ENCODE data around the gene STMN3. TPM values are rescaled to one million over a fixed set of nuclear protein-coding genes. Genes with fewer than 3 reads are reported as not detected.

STMN3 gene
- total and polyA plus RNA-seq, 2 donors from 2014 or later: 20.6 to 84.9 TPM

DNA sequence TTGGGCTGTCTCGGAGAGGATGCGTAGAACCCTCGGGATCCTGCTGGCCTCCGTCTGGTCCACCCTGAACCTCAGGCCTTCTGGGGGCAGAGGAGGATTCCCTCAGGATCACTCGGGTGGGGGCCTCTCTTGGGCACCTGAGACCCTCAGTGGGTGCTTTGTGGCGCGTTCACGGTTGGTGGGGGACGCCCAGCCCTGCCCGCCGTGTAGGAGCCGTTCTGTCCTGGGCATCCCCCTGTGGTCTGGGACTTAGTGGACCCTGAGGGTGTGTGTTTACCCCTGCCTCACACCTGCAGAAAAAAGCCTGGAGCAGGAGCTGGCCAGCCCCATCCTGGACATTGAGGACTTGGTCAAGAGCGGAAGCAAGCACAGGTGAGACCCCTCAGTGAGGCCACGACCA is 12.5 kb upstream of the STMN3 start:
- Histone ChIP-seq H3K9me3 (ENCODE audit: control insufficient read depth in 2 of 3, insufficient read depth in 1 of 3, low read length in 3 of 3) (no peaks in the 10 kb centered on the region), H3K36me3 (ENCODE audit: control insufficient read depth in 2 of 3, insufficient read depth in 3 of 3, low read length in 3 of 3) (peaks cover 0 to 14% (median 14%) of the 10 kb centered on the region in 3 donors)

DNA sequence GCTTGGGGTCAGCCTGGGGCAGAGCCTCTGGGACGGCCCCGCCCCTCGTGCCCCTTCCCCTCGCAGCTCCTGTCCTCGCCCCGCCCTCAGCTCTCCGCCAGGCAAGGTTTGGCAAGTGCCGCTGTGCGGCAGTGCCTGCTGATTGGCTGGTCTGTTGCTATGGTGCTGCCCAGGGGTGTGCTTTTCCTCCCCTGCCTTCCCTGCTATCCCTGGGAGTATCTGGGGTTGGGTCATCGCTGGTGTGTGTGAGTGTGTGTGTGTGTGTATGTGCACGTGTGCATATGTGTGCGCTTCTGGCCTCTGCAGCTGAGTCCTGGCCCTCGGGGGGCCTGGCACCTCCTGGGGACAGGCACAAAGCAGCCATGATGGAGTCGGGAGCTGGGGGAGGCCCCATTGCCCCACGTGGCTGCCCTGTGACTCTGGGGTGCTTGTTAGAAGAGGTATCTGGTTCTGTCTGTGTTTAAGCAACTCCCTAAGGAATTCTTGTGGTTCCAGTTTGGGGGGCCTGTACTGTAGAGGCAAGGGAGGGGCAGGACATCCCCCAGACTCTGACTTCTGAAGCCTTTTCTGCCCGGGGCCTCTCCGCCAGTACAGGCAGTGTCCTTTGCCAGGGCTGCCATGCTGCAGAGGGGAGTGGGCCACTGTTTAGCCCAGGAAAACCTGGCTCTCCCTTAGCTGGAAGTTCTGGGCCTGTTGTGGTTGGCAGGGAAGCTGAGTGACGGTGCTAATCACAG is 11.8 kb upstream of the STMN3 start:
- intact Hi-C loops (cut with DNase I): no loop called here
- Histone ChIP-seq H3K27ac (ENCODE audit: low read depth in 2 of 2, low read length in 2 of 2) (no peak overlapping the region), H3K4me1 (ENCODE audit: control insufficient read depth in 2 of 3, insufficient read depth in 2 of 3, low read depth in 1 of 3, low read length in 3 of 3) (peaks cover 0 to 2% (median 0%) of the 10 kb centered on the region in 3 donors), H3K4me3 (ENCODE audit: low read length in 3 of 3) (no peak overlapping the region), H3K9ac (ENCODE audit: low read length in 3 of 3) (no peak overlapping the region), H3K27me3 (ENCODE audit: control insufficient read depth, insufficient read depth, low read length) (no peaks in the 10 kb centered on the region), H3K36me3 (ENCODE audit: control insufficient read depth in 2 of 3, insufficient read depth in 3 of 3, low read length in 3 of 3) (peaks cover 0 to 14% (median 14%) of the 10 kb centered on the region in 3 donors), H3K9me3 (ENCODE audit: control insufficient read depth in 2 of 3, insufficient read depth in 1 of 3, low read length in 3 of 3) (no peaks in the 10 kb centered on the region)
- TF ChIP-seq, protein P1, sequence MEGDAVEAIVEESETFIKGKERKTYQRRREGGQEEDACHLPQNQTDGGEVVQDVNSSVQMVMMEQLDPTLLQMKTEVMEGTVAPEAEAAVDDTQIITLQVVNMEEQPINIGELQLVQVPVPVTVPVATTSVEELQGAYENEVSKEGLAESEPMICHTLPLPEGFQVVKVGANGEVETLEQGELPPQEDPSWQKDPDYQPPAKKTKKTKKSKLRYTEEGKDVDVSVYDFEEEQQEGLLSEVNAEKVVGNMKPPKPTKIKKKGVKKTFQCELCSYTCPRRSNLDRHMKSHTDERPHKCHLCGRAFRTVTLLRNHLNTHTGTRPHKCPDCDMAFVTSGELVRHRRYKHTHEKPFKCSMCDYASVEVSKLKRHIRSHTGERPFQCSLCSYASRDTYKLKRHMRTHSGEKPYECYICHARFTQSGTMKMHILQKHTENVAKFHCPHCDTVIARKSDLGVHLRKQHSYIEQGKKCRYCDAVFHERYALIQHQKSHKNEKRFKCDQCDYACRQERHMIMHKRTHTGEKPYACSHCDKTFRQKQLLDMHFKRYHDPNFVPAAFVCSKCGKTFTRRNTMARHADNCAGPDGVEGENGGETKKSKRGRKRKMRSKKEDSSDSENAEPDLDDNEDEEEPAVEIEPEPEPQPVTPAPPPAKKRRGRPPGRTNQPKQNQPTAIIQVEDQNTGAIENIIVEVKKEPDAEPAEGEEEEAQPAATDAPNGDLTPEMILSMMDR (IDR thresholded peaks at IDR 0.05; ENCODE audit: borderline replicate concordance, extremely low read depth, insufficient read depth): no peak
- FAIRE-seq (no peak), DNase-seq (peak in 2 of 5 donors; percentile 7 to 31)

More for the DNA sequence above, 12.5 kb upstream of the STMN3 start:
- Histone ChIP-seq H3K4me3 (ENCODE audit: low read length in 3 of 3) (no peak overlapping the region), H3K4me1 (ENCODE audit: control insufficient read depth in 2 of 3, insufficient read depth in 2 of 3, low read depth in 1 of 3, low read length in 3 of 3) (no peaks in the 10 kb centered on the region), H3K9ac (ENCODE audit: low read length in 3 of 3) (no peak overlapping the region), H3K27ac (ENCODE audit: low read depth in 2 of 2, low read length in 2 of 2) (no peak overlapping the region), H3K27me3 (ENCODE audit: control insufficient read depth, insufficient read depth, low read length) (no peaks in the 10 kb centered on the region)
- TF ChIP-seq, protein P1 (IDR thresholded peaks at IDR 0.05; ENCODE audit: borderline replicate concordance, extremely low read depth, insufficient read depth): no peak
- intact Hi-C loops (cut with DNase I): no loop called here
- DNase-seq (no peak), FAIRE-seq (no peak)

DNA sequence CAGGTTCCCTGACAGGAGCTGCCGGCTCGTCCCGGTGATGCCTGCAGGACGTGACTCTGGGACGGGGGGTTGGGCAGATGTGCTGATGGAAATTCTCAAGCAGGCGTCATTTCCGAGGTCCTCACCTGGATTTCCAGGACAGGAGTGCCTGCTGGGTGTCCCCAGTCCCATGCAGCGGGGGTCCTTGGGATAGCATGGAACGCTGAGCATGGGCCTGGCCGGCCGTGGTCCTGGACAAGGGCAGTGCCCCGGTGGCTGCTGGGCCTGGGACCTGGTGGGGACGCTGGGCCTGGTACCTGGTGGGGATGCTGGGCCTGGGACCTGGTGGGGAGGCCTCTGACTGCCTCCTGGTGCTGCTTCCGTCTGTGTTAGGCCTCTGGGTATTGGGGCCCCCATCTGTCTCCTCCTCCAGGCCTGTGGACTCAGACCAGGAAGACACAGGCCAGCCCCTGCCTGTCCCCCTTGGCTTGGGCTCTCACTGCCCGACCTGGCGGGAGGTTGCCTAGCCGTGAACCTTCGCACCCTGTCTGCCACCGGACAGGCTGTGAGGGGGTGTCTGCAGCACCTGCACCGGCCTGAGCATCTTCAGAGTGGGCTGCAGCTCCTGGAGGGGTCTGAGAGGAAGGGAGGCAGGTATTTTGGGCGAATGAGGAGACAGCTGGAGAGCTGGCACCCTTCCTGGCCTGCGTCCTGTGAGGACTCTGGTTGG is 11.1 kb upstream of the STMN3 start:
- intact Hi-C loops (cut with DNase I): no loop called here
- Histone ChIP-seq H3K36me3 (ENCODE audit: control insufficient read depth in 2 of 3, insufficient read depth in 3 of 3, low read length in 3 of 3) (peaks cover 0 to 14% (median 14%) of the 10 kb centered on the region in 3 donors), H3K27ac (ENCODE audit: low read depth in 2 of 2, low read length in 2 of 2) (no peak overlapping the region), H3K4me3 (ENCODE audit: low read length in 3 of 3) (no peak overlapping the region), H3K9me3 (ENCODE audit: control insufficient read depth in 2 of 3, insufficient read depth in 1 of 3, low read length in 3 of 3) (no peaks in the 10 kb centered on the region), H3K4me1 (ENCODE audit: control insufficient read depth in 2 of 3, insufficient read depth in 2 of 3, low read depth in 1 of 3, low read length in 3 of 3) (peaks cover 0 to 4% (median 0%) of the 10 kb centered on the region in 3 donors), H3K27me3 (ENCODE audit: control insufficient read depth, insufficient read depth, low read length) (no peaks in the 10 kb centered on the region), H3K9ac (ENCODE audit: low read length in 3 of 3) (no peak overlapping the region)
- DNase-seq (no peak), FAIRE-seq (no peak)
- TF ChIP-seq, protein P1 (IDR thresholded peaks at IDR 0.05; ENCODE audit: borderline replicate concordance, extremely low read depth, insufficient read depth): no peak

All from kidney (tissue), 14 donors.